CD4-positive, alpha-beta T cell treated with Interleukin-15 for 1 hour (primary cell): ENCODE measurements around the gene LAMB3.

Experiments
- DNase-seq: peaks from one replicate; pipeline ENCODE4 v3.0.0-alpha.2; 2020

Gene LAMB3

GRCh38 chr1:209617047-209617673 is 35.1 kb downstream of the LAMB3 start:
- DNase-seq, result no peak

- no peak for DNase-seq
These were observed 35.7 kb downstream of the LAMB3 start for GRCh38 chr1:209616366-209617046.

GRCh38 chr1:209614906-209615305 is 37.3 kb downstream of the LAMB3 start:
- DNase-seq, result no peak

- DNase-seq, result no peak
These were observed 38.1 kb downstream of the LAMB3 start for GRCh38 chr1:209614151-209614420.

GRCh38 chr1:209613400-209614150 is 38.6 kb downstream of the LAMB3 start:
- DNase-seq, result no peak

GRCh38 chr1:209612646-209613399 is 39.4 kb downstream of the LAMB3 start:
- no peak for DNase-seq

- DNase-seq, result no peak
These were observed 40.3 kb downstream of the LAMB3 start for GRCh38 chr1:209611771-209612570.

GRCh38 chr1:209610631-209610905 is 41.7 kb downstream of the LAMB3 start:
- no peak for DNase-seq

GRCh38 chr1:209609791-209610630 is 42.2 kb downstream of the LAMB3 start:
- no peak for DNase-seq

GRCh38 chr1:209609041-209609790 is 43.0 kb downstream of the LAMB3 start:
- no peak for DNase-seq

GRCh38 chr1:209607795-209608178 is 44.4 kb downstream of the LAMB3 start:
- no peak for DNase-seq

GRCh38 chr1:209607102-209607794 is 45.0 kb downstream of the LAMB3 start:
- DNase-seq, result peak; percentile 45

GRCh38 chr1:209603877-209604276 is 48.3 kb downstream of the LAMB3 start:
- DNase-seq, result no peak

GRCh38 chr1:209601809-209602657 is 50.2 kb downstream of the LAMB3 start:
- no peak for DNase-seq

GRCh38 chr1:209600541-209600940 is 51.7 kb downstream of the LAMB3 start:
- DNase-seq, result no peak

GRCh38 chr1:209598227-209598626 is 54.0 kb downstream of the LAMB3 start:
- no peak for DNase-seq

GRCh38 chr1:209597499-209597898 is 54.7 kb downstream of the LAMB3 start:
- DNase-seq, result no peak

- DNase-seq, result no peak
These were observed 56.5 kb downstream of the LAMB3 start for GRCh38 chr1:209595599-209596285.

GRCh38 chr1:209595028-209595427 is 57.2 kb downstream of the LAMB3 start:
- no peak for DNase-seq
